Measurements from ENCODE around the gene SORD.
"Not testable (repeated sequence)": the region's sequence is repeated elsewhere in the genome, so short reads cannot be mapped to it uniquely, and the experiment has no call there.

The SORD gene

GRCh38 chr15:45101749-45102148 is 78.8 kb downstream of the SORD start:
- H3K4me1 ChIP-seq (ENCODE audit: control insufficient read depth, insufficient read depth, low read depth, low read length), result no peaks in the 10 kb centered on the region
- no peak overlapping the region for H3K27ac ChIP-seq (ENCODE audit: low read length, poor library complexity, severe bottlenecking)
- no peak overlapping the region for H3K4me3 ChIP-seq (ENCODE audit: insufficient read depth in 1 of 2, low read depth in 1 of 2, low read length in 2 of 2)

DNA sequence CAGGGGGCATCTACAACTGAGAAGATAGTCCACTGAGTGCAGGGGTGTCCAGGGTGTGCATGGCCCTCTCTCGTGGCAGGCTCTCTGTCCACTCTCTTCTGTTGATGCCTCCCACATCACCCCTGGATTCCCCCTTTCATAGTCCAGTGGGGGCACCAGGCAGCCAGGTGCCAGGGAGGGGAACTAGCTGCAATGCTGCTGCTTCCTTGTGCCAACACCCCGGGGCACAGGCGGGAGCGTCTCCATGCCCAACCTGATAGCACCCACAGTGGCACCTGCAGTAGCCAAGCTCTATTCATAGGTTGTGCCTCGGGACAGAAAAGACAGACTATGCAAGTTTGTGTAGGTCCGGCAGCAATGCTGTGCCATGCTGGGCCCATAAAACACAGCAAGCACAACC is 79.2 kb downstream of the SORD start:
- H3K4me3 ChIP-seq (ENCODE audit: insufficient read depth in 1 of 2, low read depth in 1 of 2, low read length in 2 of 2), result no peak overlapping the region
- H3K18ac ChIP-seq (ENCODE audit: low read depth in 1 of 2, low read length in 2 of 2), result no peak overlapping the region
- H2BK15ac ChIP-seq (ENCODE audit: low read depth, poor library complexity, severe bottlenecking), result no peak overlapping the region
- no peak overlapping the region for H2AFZ ChIP-seq (ENCODE audit: low read depth, low read length)
- no peak overlapping the region for H4K8ac ChIP-seq (ENCODE audit: low read length)
- no peak overlapping the region for H2AK5ac ChIP-seq (ENCODE audit: low read length, severe bottlenecking)
- H2BK12ac ChIP-seq (ENCODE audit: low read length in 2 of 2), result no peak overlapping the region
- H3K27me3 ChIP-seq (ENCODE audit: control insufficient read depth in 1 of 2, insufficient read depth in 1 of 2, low read length in 2 of 2), result peaks cover 61 to 69% of the 10 kb centered on the region in 2 experiments
- no peaks in the 10 kb centered on the region for H3K79me1 ChIP-seq (replicated peaks; ENCODE audit: low read length, poor library complexity, severe bottlenecking)
- H2BK5ac ChIP-seq (ENCODE audit: low read depth, low read length, poor library complexity, severe bottlenecking), result no peak overlapping the region
- no peak overlapping the region for H3K27ac ChIP-seq (ENCODE audit: low read length, poor library complexity, severe bottlenecking)
- H3K9ac ChIP-seq (ENCODE audit: low read length), result no peak overlapping the region
- H2BK120ac ChIP-seq (ENCODE audit: low read depth, low read length), result no peak overlapping the region
- H3K4ac ChIP-seq (ENCODE audit: low read depth in 1 of 2, low read length in 2 of 2), result no peak overlapping the region
- no peak for DNase-seq
- no peaks in the 10 kb centered on the region for H3K9me3 ChIP-seq (ENCODE audit: control insufficient read depth, low read length)
- H3K14ac ChIP-seq (ENCODE audit: low read length in 2 of 2), result no peak overlapping the region
- H3K4me1 ChIP-seq (ENCODE audit: control insufficient read depth, insufficient read depth, low read depth, low read length), result no peaks in the 10 kb centered on the region
- H3K4me2 ChIP-seq (ENCODE audit: low read length, poor library complexity, severe bottlenecking), result no peak overlapping the region
- WGBS, result 86% methylated on average over 6 of the region's 6 CpGs
- H3K23ac ChIP-seq (ENCODE audit: low read length in 2 of 2), result no peak overlapping the region
- H3K36me3 ChIP-seq (ENCODE audit: control insufficient read depth in 1 of 2, insufficient read depth in 2 of 2, low read depth in 1 of 2, low read length in 2 of 2), result no peaks in the 10 kb centered on the region
- H4K91ac ChIP-seq (ENCODE audit: low read length), result peak overlapping the region; percentile 27

More at GRCh38 chr15:45101749-45102148, 78.8 kb downstream of the SORD start:
- no peak overlapping the region for H3K4me2 ChIP-seq (ENCODE audit: low read length, poor library complexity, severe bottlenecking)
- no peak overlapping the region for H2BK12ac ChIP-seq (ENCODE audit: low read length in 2 of 2)
- no peaks in the 10 kb centered on the region for H3K79me1 ChIP-seq (replicated peaks; ENCODE audit: low read length, poor library complexity, severe bottlenecking)
- H3K14ac ChIP-seq (ENCODE audit: low read length in 2 of 2), result no peak overlapping the region
- H3K36me3 ChIP-seq (ENCODE audit: control insufficient read depth in 1 of 2, insufficient read depth in 2 of 2, low read depth in 1 of 2, low read length in 2 of 2), result no peaks in the 10 kb centered on the region
- H2BK15ac ChIP-seq (ENCODE audit: low read depth, poor library complexity, severe bottlenecking), result no peak overlapping the region
- peaks cover 66 to 72% of the 10 kb centered on the region in 2 experiments for H3K27me3 ChIP-seq (ENCODE audit: control insufficient read depth in 1 of 2, insufficient read depth in 1 of 2, low read length in 2 of 2)
- H2BK5ac ChIP-seq (ENCODE audit: low read depth, low read length, poor library complexity, severe bottlenecking), result no peak overlapping the region
- H2AK5ac ChIP-seq (ENCODE audit: low read length, severe bottlenecking), result no peak overlapping the region
- H3K4ac ChIP-seq (ENCODE audit: low read depth in 1 of 2, low read length in 2 of 2), result no peak overlapping the region
- no peak overlapping the region for H2BK120ac ChIP-seq (ENCODE audit: low read depth, low read length)
- H4K8ac ChIP-seq (ENCODE audit: low read length), result no peak overlapping the region
- WGBS, result 92% methylated on average over 12 of the region's 12 CpGs
- no peak overlapping the region for H3K9ac ChIP-seq (ENCODE audit: low read length)
- H3K9me3 ChIP-seq (ENCODE audit: control insufficient read depth, low read length), result no peaks in the 10 kb centered on the region
- no peak overlapping the region for H2AFZ ChIP-seq (ENCODE audit: low read depth, low read length)
- no peak overlapping the region for H3K18ac ChIP-seq (ENCODE audit: low read depth in 1 of 2, low read length in 2 of 2)
- no peak for DNase-seq
- H3K23ac ChIP-seq (ENCODE audit: low read length in 2 of 2), result no peak overlapping the region
- no peak overlapping the region for H4K91ac ChIP-seq (ENCODE audit: low read length)

DNA sequence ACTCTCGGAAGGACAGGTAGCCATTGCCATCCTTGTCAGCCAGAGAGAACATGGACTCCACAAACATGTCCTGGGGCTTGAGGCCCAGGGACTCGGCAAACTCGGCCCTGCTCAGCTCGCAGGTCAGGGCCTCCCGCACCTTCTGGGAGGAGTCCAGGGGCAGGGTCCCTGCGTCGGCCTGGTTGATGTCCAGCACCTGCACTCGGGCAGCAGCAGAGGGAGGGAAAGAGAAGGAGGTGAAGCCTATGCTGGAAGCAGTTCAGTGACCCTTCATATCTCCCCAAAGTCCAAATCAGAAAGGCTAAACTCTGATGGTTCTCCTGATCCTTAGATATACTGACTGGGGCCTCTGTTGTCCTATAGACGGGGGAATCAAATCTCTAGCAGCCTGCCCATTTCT is 81.2 kb downstream of the SORD start:
- DNase-seq; H2BK5ac ChIP-seq (ENCODE audit: low read depth, low read length, poor library complexity, severe bottlenecking); H2BK12ac ChIP-seq (ENCODE audit: low read length in 2 of 2); H3K18ac ChIP-seq (ENCODE audit: low read depth in 1 of 2, low read length in 2 of 2); H2BK15ac ChIP-seq (ENCODE audit: low read depth, poor library complexity, severe bottlenecking); H3K4ac ChIP-seq (ENCODE audit: low read depth in 1 of 2, low read length in 2 of 2); H3K23ac ChIP-seq (ENCODE audit: low read length in 2 of 2); H2BK120ac ChIP-seq (ENCODE audit: low read depth, low read length); H3K9ac ChIP-seq (ENCODE audit: low read length); H4K91ac ChIP-seq (ENCODE audit: low read length); H3K36me3 ChIP-seq (ENCODE audit: control insufficient read depth in 1 of 2, insufficient read depth in 2 of 2, low read depth in 1 of 2, low read length in 2 of 2); H3K27ac ChIP-seq (ENCODE audit: low read length, poor library complexity, severe bottlenecking); H3K79me1 ChIP-seq (replicated peaks; ENCODE audit: low read length, poor library complexity, severe bottlenecking); H2AK5ac ChIP-seq (ENCODE audit: low read length, severe bottlenecking); H4K8ac ChIP-seq (ENCODE audit: low read length); H3K4me2 ChIP-seq (ENCODE audit: low read length, poor library complexity, severe bottlenecking); H3K14ac ChIP-seq (ENCODE audit: low read length in 2 of 2); H3K9me3 ChIP-seq (ENCODE audit: control insufficient read depth, low read length); H3K4me1 ChIP-seq (ENCODE audit: control insufficient read depth, insufficient read depth, low read depth, low read length); H3K4me3 ChIP-seq (ENCODE audit: insufficient read depth in 1 of 2, low read depth in 1 of 2, low read length in 2 of 2); H2AFZ ChIP-seq (ENCODE audit: low read depth, low read length): not testable (repeated sequence)
- peaks cover 55 to 68% of the 10 kb centered on the region in 2 experiments for H3K27me3 ChIP-seq (ENCODE audit: control insufficient read depth in 1 of 2, insufficient read depth in 1 of 2, low read length in 2 of 2)
- 84% methylated on average over 5 of the region's 9 CpGs for WGBS

- H3K4me3 ChIP-seq (ENCODE audit: insufficient read depth in 1 of 2, low read depth in 1 of 2, low read length in 2 of 2), result no peak overlapping the region
- H3K9ac ChIP-seq (ENCODE audit: low read length), result no peak overlapping the region
- H3K27ac ChIP-seq (ENCODE audit: low read length, poor library complexity, severe bottlenecking), result no peak overlapping the region
- H2BK12ac ChIP-seq (ENCODE audit: low read length in 2 of 2), result no peak overlapping the region
- no peak for DNase-seq
- H4K8ac ChIP-seq (ENCODE audit: low read length), result no peak overlapping the region
- H3K14ac ChIP-seq (ENCODE audit: low read length in 2 of 2), result no peak overlapping the region
- no peak overlapping the region for H2AK5ac ChIP-seq (ENCODE audit: low read length, severe bottlenecking)
- 89% methylated on average over 7 of the region's 11 CpGs for WGBS
- H2BK15ac ChIP-seq (ENCODE audit: low read depth, poor library complexity, severe bottlenecking), result no peak overlapping the region
- no peak overlapping the region for H2BK120ac ChIP-seq (ENCODE audit: low read depth, low read length)
- no peaks in the 10 kb centered on the region for H3K79me1 ChIP-seq (replicated peaks; ENCODE audit: low read length, poor library complexity, severe bottlenecking)
- no peak overlapping the region for H3K4me2 ChIP-seq (ENCODE audit: low read length, poor library complexity, severe bottlenecking)
- no peak overlapping the region for H2BK5ac ChIP-seq (ENCODE audit: low read depth, low read length, poor library complexity, severe bottlenecking)
- H3K36me3 ChIP-seq (ENCODE audit: control insufficient read depth in 1 of 2, insufficient read depth in 2 of 2, low read depth in 1 of 2, low read length in 2 of 2), result no peaks in the 10 kb centered on the region
- peaks cover 2% of the 10 kb centered on the region for H3K4me1 ChIP-seq (ENCODE audit: control insufficient read depth, insufficient read depth, low read depth, low read length)
- H3K23ac ChIP-seq (ENCODE audit: low read length in 2 of 2), result no peak overlapping the region
- H4K91ac ChIP-seq (ENCODE audit: low read length), result no peak overlapping the region
- peaks cover 55 to 68% of the 10 kb centered on the region in 2 experiments for H3K27me3 ChIP-seq (ENCODE audit: control insufficient read depth in 1 of 2, insufficient read depth in 1 of 2, low read length in 2 of 2)
- H2AFZ ChIP-seq (ENCODE audit: low read depth, low read length), result no peak overlapping the region
- H3K18ac ChIP-seq (ENCODE audit: low read depth in 1 of 2, low read length in 2 of 2), result no peak overlapping the region
- no peaks in the 10 kb centered on the region for H3K9me3 ChIP-seq (ENCODE audit: control insufficient read depth, low read length)
- no peak overlapping the region for H3K4ac ChIP-seq (ENCODE audit: low read depth in 1 of 2, low read length in 2 of 2)
Measured at GRCh38 chr15:45105586-45105985, 82.6 kb downstream of the SORD start.
